H1 (cell line): ENCODE measurements around the gene SLC9A7. TPM values are rescaled to one million over a fixed set of nuclear protein-coding genes. Genes with fewer than 3 reads are reported as not detected.

Source experiments
- CTCF ChIA-PET: fragments of 300-600 bp; sonication (Branson Sonifier 250); formaldehyde crosslinking; loops from one replicate; lab custom pipeline; 2021; ENCODE audit not compliant: partially characterized antibody; lab: Charles Lee
- POLR2A ChIA-PET: fragments of 300-600 bp; sonication (Branson Sonifier 250); formaldehyde crosslinking; loops from one replicate; lab custom pipeline; 2021; ENCODE audit warnings: inconsistent platforms; ENCODE audit not compliant: partially characterized antibody; lab: Charles Lee
- DNase-seq, 2 experiments: peaks; one replicate each; pipeline versions ENCODE4 v3.0.0 to v3.0.0-alpha.2; 2010 to 2022; ENCODE audit warnings: low spot score in 2 of 2, low read depth in 1 of 2, mixed read lengths in 1 of 2
- FAIRE-seq: peaks from 2 replicates; lab custom pipeline; 2011; peaks lifted over from hg19 to GRCh38; lab: Jason Lieb, UNC
- H2AFZ ChIP-seq: 2 replicates; pipeline ENCODE4 v1.8.1; 2012; ENCODE audit warnings: low read length, inconsistent platforms
- H2AK5ac ChIP-seq: 2 replicates; pipeline ENCODE4 v1.6.1; 2013; ENCODE audit warnings: low read depth, low read length
- H2BK120ac ChIP-seq: replicated peaks from 2 replicates; pipeline ENCODE3; 2013; ENCODE audit warnings: low read depth, low read length, inconsistent platforms
- H2BK12ac ChIP-seq: 2 replicates; pipeline ENCODE4 v1.6.1; 2013; ENCODE audit warnings: low read depth, low read length
- H2BK15ac ChIP-seq: 2 replicates; pipeline ENCODE4 v1.6.1; 2013; ENCODE audit warnings: low read length
- H2BK20ac ChIP-seq: 2 replicates; pipeline ENCODE4 v1.6.1; 2013; ENCODE audit warnings: low read length
- H2BK5ac ChIP-seq: 2 replicates; pipeline ENCODE4 v1.6.1; 2013; ENCODE audit warnings: low read depth, low read length
- H3K14ac ChIP-seq: 2 replicates; pipeline ENCODE4 v1.6.1; 2013; ENCODE audit warnings: inconsistent platforms; ENCODE audit not compliant: insufficient read length
- H3K18ac ChIP-seq: 2 replicates; pipeline ENCODE4 v1.6.1; 2013; ENCODE audit warnings: low read length; ENCODE audit errors: extremely low read depth
- H3K23ac ChIP-seq: 2 replicates; pipeline ENCODE4 v1.6.1; 2013; ENCODE audit warnings: inconsistent platforms; ENCODE audit not compliant: insufficient read length
- H3K23me2 ChIP-seq: 2 replicates; pipeline ENCODE4 v1.6.1; 2013; ENCODE audit warnings: low read depth, low read length
- H3K27ac ChIP-seq: 2 replicates; pipeline ENCODE4 v1.6.1; 2011; ENCODE audit warnings: low read depth, low read length, inconsistent platforms
- H3K27me3 ChIP-seq, 4 experiments: replicated peaks in 1 of 4; 1 replicate in 1 of 4; 2 replicates in 3 of 4; pipeline versions ENCODE4 v1.6.1 to v1.8.1; 2011 to 2013; ENCODE audit warnings: low read length in 3 of 4, mild to moderate bottlenecking in 3 of 4, inconsistent platforms in 2 of 4, mixed read lengths in 2 of 4, moderate library complexity in 1 of 4; ENCODE audit not compliant: control insufficient read depth in 3 of 4, insufficient read depth in 3 of 4; ENCODE audit errors: extremely low read depth in 1 of 4
- H3K36me3 ChIP-seq, 4 experiments: 2 replicates each; pipeline versions ENCODE4 v1.6.1 to v1.8.1; 2011 to 2013; ENCODE audit warnings: mild to moderate bottlenecking in 4 of 4, low read length in 3 of 4, moderate library complexity in 2 of 4, control low read depth in 1 of 4, inconsistent platforms in 1 of 4; ENCODE audit not compliant: insufficient read depth in 4 of 4, control insufficient read depth in 2 of 4
- H3K4ac ChIP-seq: replicated peaks from 2 replicates; pipeline ENCODE3; 2013; ENCODE audit warnings: low read length, low read depth, mixed read lengths, inconsistent platforms; ENCODE audit not compliant: insufficient read length
- H3K4me1 ChIP-seq, 4 experiments: replicated peaks in 1 of 4; 1 replicate in 1 of 4; 2 replicates in 3 of 4; pipeline versions ENCODE4 v1.6.1 to v1.8.1; 2011 to 2013; ENCODE audit warnings: low read length in 3 of 4, inconsistent platforms in 2 of 4, mixed read lengths in 1 of 4; ENCODE audit not compliant: insufficient read depth in 4 of 4, control insufficient read depth in 3 of 4
- H3K4me2 ChIP-seq, 2 experiments: 2 replicates each; pipeline versions ENCODE4 v1.6.1 to v1.8.1; 2011 to 2013; ENCODE audit warnings: low read depth in 2 of 2, low read length in 2 of 2, control low read depth in 1 of 2, inconsistent platforms in 1 of 2, mild to moderate bottlenecking in 1 of 2; ENCODE audit not compliant: insufficient read depth in 1 of 2
- H3K4me3 ChIP-seq, 4 experiments: fragments of 200-600, 300-600 bp in 1 of 4; sonication (generic), shearing (Covaris generic), sonication (Bioruptor Twin) in 1 of 4; 2 replicates each; pipeline versions ENCODE4 v1.5.1 to v1.8.1; 2011 to 2016; ENCODE audit warnings: low read length in 4 of 4, low read depth in 3 of 4, control low read depth in 2 of 4, inconsistent platforms in 2 of 4, mild to moderate bottlenecking in 2 of 4, mixed read lengths in 1 of 4, moderate library complexity in 1 of 4; ENCODE audit not compliant: insufficient read depth in 2 of 4; ENCODE audit errors: extremely low read depth in 1 of 4
- H3K56ac ChIP-seq: replicated peaks from 2 replicates; pipeline ENCODE3; 2013; ENCODE audit warnings: low read depth, mild to moderate bottlenecking, mixed read lengths, low read length, inconsistent platforms; ENCODE audit not compliant: insufficient read length
- H3K79me1 ChIP-seq: 2 replicates; pipeline ENCODE4 v1.6.1; 2013; ENCODE audit warnings: low read depth, low read length, control low read depth
- H3K79me2 ChIP-seq, 2 experiments: 2 replicates each; pipeline versions ENCODE4 v1.6.1 to v1.8.1; 2012 to 2013; ENCODE audit warnings: low read length in 2 of 2, mild to moderate bottlenecking in 2 of 2, inconsistent platforms in 1 of 2; ENCODE audit not compliant: insufficient read depth in 2 of 2, control insufficient read depth in 1 of 2
- H3K9ac ChIP-seq, 4 experiments: replicated peaks in 1 of 4; 1 replicate in 1 of 4; 2 replicates in 3 of 4; pipeline versions ENCODE4 v1.6.1 to v1.8.1; 2011 to 2013; ENCODE audit warnings: low read depth in 3 of 4, low read length in 3 of 4, control low read depth in 2 of 4, mild to moderate bottlenecking in 2 of 4, moderate library complexity in 2 of 4, inconsistent platforms in 1 of 4; ENCODE audit errors: extremely low read depth in 1 of 4
- H3K9me3 ChIP-seq, 2 experiments: 2 replicates each; pipeline versions ENCODE4 v1.6.1 to v1.8.1; 2012 to 2013; ENCODE audit warnings: mild to moderate bottlenecking in 2 of 2, moderate library complexity in 2 of 2, control low read depth in 1 of 2, inconsistent platforms in 1 of 2, low read depth in 1 of 2, low read length in 1 of 2, mixed read lengths in 1 of 2; ENCODE audit not compliant: insufficient read depth in 2 of 2
- H4K20me1 ChIP-seq, 2 experiments: replicated peaks in 1 of 2; 2 replicates each; pipeline versions ENCODE3 to v1.8.1; 2011 to 2013; ENCODE audit warnings: inconsistent platforms in 2 of 2, low read length in 2 of 2, mild to moderate bottlenecking in 1 of 2; ENCODE audit not compliant: insufficient read depth in 2 of 2, control insufficient read depth in 1 of 2
- H4K5ac ChIP-seq: 2 replicates; pipeline ENCODE4 v1.6.1; 2013; ENCODE audit warnings: low read length, low read depth, mixed read lengths, inconsistent platforms; ENCODE audit not compliant: insufficient read length
- H4K8ac ChIP-seq: 2 replicates; pipeline ENCODE4 v1.8.0; 2013; ENCODE audit warnings: mild to moderate bottlenecking, moderate library complexity, low read length, inconsistent platforms; ENCODE audit not compliant: insufficient read depth; ENCODE audit errors: extremely low read depth
- H4K91ac ChIP-seq: replicated peaks from 2 replicates; pipeline ENCODE3; 2013; ENCODE audit warnings: low read length, mixed read lengths, inconsistent platforms; ENCODE audit not compliant: insufficient read length
- CBX8 ChIP-seq: fragments of 300-800, 300-1000 bp; sonication (generic); IDR thresholded peaks from 2 replicates; pipeline ENCODE4 v1.7.1; 2016; ENCODE audit warnings: low read depth, low read length, borderline replicate concordance
- RNF2 ChIP-seq: fragments of 200-900, 300-1000 bp; sonication (generic); IDR thresholded peaks from 2 replicates; pipeline ENCODE4 v1.7.1; 2016; ENCODE audit warnings: borderline replicate concordance, low read depth, mild to moderate bottlenecking, antibody characterized with exemption, low read length; ENCODE audit not compliant: poor library complexity, severe bottlenecking; ENCODE audit errors: missing control alignments
- WGBS, 2 experiments: shearing (Covaris generic) in 1 of 2; methylation state at CpG; one replicate each; pipeline versions ENCODE4 v1.1.6 to v1.1.7; 2013 to 2015; ENCODE audit warnings: low lambda C conversion rate in 2 of 2, mixed read lengths in 2 of 2, inconsistent platforms in 1 of 2, low coverage in 1 of 2, missing lambda C conversion rate in 1 of 2; ENCODE audit not compliant: insufficient replicate concordance in 2 of 2, insufficient coverage in 1 of 2, insufficient read length in 1 of 2; ENCODE audit errors: extremely low coverage in 1 of 2, missing lambda C conversion rate in 1 of 2; 5-methylcytosine and 5-hydroxymethylcytosine counted together
- polyA plus RNA-seq, 7 experiments: library from polyadenylated mRNA; depleted of rRNA in 3 of 7; stranded (reverse) in 5 of 7; unstranded in 2 of 7; fragments of >200 nt in 5 of 7; fragments of 200-250 nt in 2 of 7; gene quantifications; 1 replicate in 5 of 7; 2 replicates in 1 of 7; 4 replicates in 1 of 7; pipeline versions ENCODE4 v1.2.1 to v1.2.3, GENCODE V29; 2011 to 2013; ENCODE audit warnings: missing spikeins in 2 of 7, mixed read lengths in 2 of 7
- total RNA-seq: library from RNA; stranded (reverse); fragmentation: NEBNext Ultra II Directional; extraction: Animal tissue kit (Norgen Biotek cat#: 25700); gene quantifications from 2 replicates; pipeline ENCODE4 v1.2.1, GENCODE V29; 2021

SLC9A7 gene
- total and polyA plus RNA-seq, 2 of the 8 experiments (the other 6 are each of a cell fraction or from before 2014, with no cell fraction given), result 6.7 to 17.2 TPM

- POLR2A ChIA-PET, result interaction anchor here (2.8 kb wide), 1 partner anchor 10 kb away, joined by 9 read pairs; no protein-coding TSS in a partner anchor
- Histone ChIP-seq H3K23ac (no peak overlapping the region), H2BK5ac (no peak overlapping the region), H2AK5ac (no peak overlapping the region), H4K91ac (no peak overlapping the region), H3K79me1 (no peaks in the 10 kb centered on the region), H3K14ac (no peak overlapping the region), H4K5ac (no peak overlapping the region), H4K20me1 (no peaks in the 10 kb centered on the region), H3K27me3 (no peaks in the 10 kb centered on the region), H2BK15ac (no peak overlapping the region), H3K27ac (no peak overlapping the region), H2BK12ac (no peak overlapping the region), H3K36me3 (no peaks in the 10 kb centered on the region), H3K18ac (no peak overlapping the region; the same call in 1 of the 2 replicates), H3K23me2 (no peaks in the 10 kb centered on the region), H2AFZ (no peak overlapping the region), H3K4me2 (peak overlapping the region; percentile 60 to 69; a peak in 2 of 4 replicates), H3K4me1 (peaks cover 0 to 18% (median 4%) of the 10 kb centered on the region in 4 experiments; a peak in 4 of 7 replicates), H2BK120ac (no peak overlapping the region), H4K8ac (no peak overlapping the region), H3K4ac (no peak overlapping the region), H3K79me2 (peaks cover 0 to 54% of the 10 kb centered on the region in 2 experiments; a peak in 2 of 4 replicates), H3K4me3 (no peak overlapping the region), H3K56ac (no peak overlapping the region), H2BK20ac (no peak overlapping the region), H3K9me3 (no peaks in the 10 kb centered on the region), H3K9ac (no peak overlapping the region)
- FAIRE-seq (no peak), DNase-seq (no peak)
- WGBS, 2 experiments, result 47% methylated on average over 5 of the region's 5 CpGs; no CpG with 5 or more reads in 1 of the 2 experiments
- TF ChIP-seq RNF2 (no peak), CBX8 (no peak)
- CTCF ChIA-PET, result interaction anchor here (1.0 to 2.2 kb wide), 3 partner anchors 10 to 36 kb away, joined by 3 to 6 read pairs (median 4); no protein-coding TSS in a partner anchor
These were observed 171.8 kb downstream of the SLC9A7 start for GRCh38 chrX:46587158-46587557.
